ENCODE results near the gene TMEM184C. TPM values are rescaled to one million over a fixed set of nuclear protein-coding genes. Genes with fewer than 3 reads are reported as not detected.

The TMEM184C gene
- total and polyA plus RNA-seq, 8 donors: 33.7 to 42.1 (median 38.9) TPM

GRCh38 chr4:147640331-147640730, 23.1 kb downstream of the TMEM184C start:
- Histone ChIP-seq H3K9me3 (no peaks in the 10 kb centered on the region), H3K27me3 (no peaks in the 10 kb centered on the region), H3K4me3 (no peak overlapping the region), H3K27ac (no peak overlapping the region), H3K36me3 (peaks cover 0 to 61% of the 10 kb centered on the region in 2 donors), H3K4me1 (no peaks in the 10 kb centered on the region)
- DNase-seq (no peak), ATAC-seq (no peak)
- TF ChIP-seq CTCF (IDR thresholded peaks at IDR 0.05): no peak
- intact Hi-C loops (cut with DNase I): no loop called here

- H3K4me1 ChIP-seq: no peaks in the 10 kb centered on the region
- H3K9me3 ChIP-seq: no peaks in the 10 kb centered on the region
- no peak overlapping the region for H3K27ac ChIP-seq
- DNase-seq: no peak
- peaks cover 0 to 47% of the 10 kb centered on the region in 2 donors for H3K36me3 ChIP-seq
- TF ChIP-seq CTCF (IDR thresholded peaks at IDR 0.05): no peak
- ATAC-seq: no peak
- no peaks in the 10 kb centered on the region for H3K27me3 ChIP-seq
- intact Hi-C loops (cut with DNase I): no loop called here
- H3K4me3 ChIP-seq: no peak overlapping the region
Observed at GRCh38 chr4:147643616-147644015, 26.4 kb downstream of the TMEM184C start.

- no peaks in the 10 kb centered on the region for H3K4me1 ChIP-seq
- ATAC-seq (no peak), DNase-seq (no peak)
- intact Hi-C loops (cut with DNase I): no loop called here
- no peaks in the 10 kb centered on the region for H3K9me3 ChIP-seq
- no peak overlapping the region for H3K4me3 ChIP-seq
- H3K36me3 ChIP-seq: peaks cover 0 to 51% of the 10 kb centered on the region in 2 donors
- H3K27ac ChIP-seq: no peak overlapping the region
- H3K27me3 ChIP-seq: no peaks in the 10 kb centered on the region
- TF ChIP-seq CTCF (IDR thresholded peaks at IDR 0.05): no peak
Observed at GRCh38 chr4:147644471-147644870, 27.3 kb downstream of the TMEM184C start.

GRCh38 chr4:147645099-147645498, 27.9 kb downstream of the TMEM184C start:
- DNase-seq (no peak), ATAC-seq (no peak)
- Histone ChIP-seq H3K9me3 (no peaks in the 10 kb centered on the region), H3K4me1 (no peaks in the 10 kb centered on the region), H3K36me3 (peaks cover 0 to 51% of the 10 kb centered on the region in 2 donors), H3K4me3 (no peak overlapping the region), H3K27ac (no peak overlapping the region), H3K27me3 (no peaks in the 10 kb centered on the region)
- intact Hi-C loops (cut with DNase I): no loop called here
- TF ChIP-seq CTCF (IDR thresholded peaks at IDR 0.05): no peak

- no peak for DNase-seq
- H3K36me3 ChIP-seq: peaks cover 0 to 37% of the 10 kb centered on the region in 2 donors
- H3K27me3 ChIP-seq: no peaks in the 10 kb centered on the region
- no peaks in the 10 kb centered on the region for H3K9me3 ChIP-seq
- H3K4me3 ChIP-seq: no peak overlapping the region
- no peak for ATAC-seq
- H3K4me1 ChIP-seq: no peaks in the 10 kb centered on the region
- intact Hi-C loops (cut with DNase I): no loop called here
- no peak overlapping the region for H3K27ac ChIP-seq
- TF ChIP-seq CTCF (IDR thresholded peaks at IDR 0.05): no peak
Observed at GRCh38 chr4:147648656-147649055, 31.5 kb downstream of the TMEM184C start.
